NCI-H1048 (cell line): ENCODE results near the gene KRT77.

Experiments
- DNase-seq: peaks from one replicate; lab custom pipeline; 2025; lab: John Stamatoyannopoulos, UW

Gene KRT77

GRCh38 chr12:52656616-52657015 lies 46.7 kb downstream of the KRT77 start:
- DNase-seq: no peak

DNA sequence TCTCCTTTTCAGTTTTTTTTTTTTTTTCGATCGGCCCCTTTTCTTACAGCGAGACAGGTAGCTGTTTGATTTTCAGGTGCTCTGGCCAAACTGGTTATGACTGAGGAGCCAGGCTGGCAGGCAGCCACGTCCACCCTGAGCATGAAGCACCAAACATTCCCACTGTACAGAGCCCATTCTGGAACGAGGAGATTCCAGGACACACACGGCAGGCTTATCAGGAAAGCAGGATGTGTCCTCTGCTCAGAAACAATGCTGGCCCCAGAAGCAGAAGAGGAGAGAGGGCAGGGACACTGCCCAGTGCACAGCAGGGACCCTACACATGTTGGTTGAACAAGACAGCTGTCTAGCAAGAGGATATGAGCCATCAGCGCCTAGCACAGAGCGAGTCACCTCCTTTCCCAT lies 47.6 kb downstream of the KRT77 start:
- no peak for DNase-seq

- no peak for DNase-seq
Measured at GRCh38 chr12:52655251-52655650, 48.1 kb downstream of the KRT77 start.

DNA sequence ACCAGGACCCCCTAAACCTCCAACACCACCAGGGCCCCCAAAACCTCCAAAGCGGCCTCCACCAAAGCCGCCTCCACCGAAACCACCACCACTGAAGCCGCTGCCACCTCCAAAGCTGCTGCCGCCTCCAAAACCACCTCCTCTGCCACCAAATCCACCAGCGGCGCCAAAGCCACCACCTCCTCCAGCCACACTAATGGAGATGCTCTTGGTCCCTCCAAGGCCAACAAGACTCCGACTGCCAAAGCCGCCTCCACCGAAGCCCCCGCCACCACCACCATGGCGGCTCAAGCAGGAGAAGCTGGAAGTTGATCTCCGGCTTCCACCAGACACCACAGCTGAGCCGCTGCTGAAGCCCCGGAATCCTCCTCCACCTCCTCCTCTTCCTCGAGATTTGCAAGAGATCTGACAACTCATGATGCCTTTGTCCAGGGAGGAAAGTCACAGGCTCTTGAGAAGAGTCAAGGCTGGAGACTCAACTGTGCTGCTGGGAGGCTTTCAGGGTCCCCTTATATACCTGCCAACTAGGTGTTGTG lies 51.5 kb downstream of the KRT77 start, which contains the start of gene KRT2:
KRT2 (minus strand) TSS at position 486 of the 536 bp plus-strand sequence; CDS start at position 417, 69 bp downstream.
- no peak for DNase-seq

- DNase-seq: no peak
Measured at GRCh38 chr12:52650520-52651081, 52.7 kb downstream of the KRT77 start.

DNA sequence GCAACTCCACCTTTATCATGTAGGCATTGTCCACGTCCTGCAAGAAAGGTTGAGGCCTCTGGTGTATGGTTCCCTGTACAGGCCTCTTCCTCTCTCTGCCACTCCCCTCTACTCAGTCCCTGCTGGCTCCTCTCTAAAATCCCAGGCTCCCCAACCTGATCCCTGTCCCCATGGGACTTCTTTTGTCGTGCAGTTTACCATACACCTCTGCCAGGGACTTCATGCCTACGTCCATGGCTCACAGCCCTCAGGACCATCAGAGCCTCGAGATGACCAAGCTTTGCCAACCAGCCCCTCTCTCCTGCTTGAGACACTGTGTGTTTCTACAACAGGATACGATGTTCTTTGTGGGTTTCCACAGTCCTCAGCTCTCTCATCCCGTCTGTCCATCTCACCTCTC lies 54.3 kb downstream of the KRT77 start:
- no peak for DNase-seq

DNA sequence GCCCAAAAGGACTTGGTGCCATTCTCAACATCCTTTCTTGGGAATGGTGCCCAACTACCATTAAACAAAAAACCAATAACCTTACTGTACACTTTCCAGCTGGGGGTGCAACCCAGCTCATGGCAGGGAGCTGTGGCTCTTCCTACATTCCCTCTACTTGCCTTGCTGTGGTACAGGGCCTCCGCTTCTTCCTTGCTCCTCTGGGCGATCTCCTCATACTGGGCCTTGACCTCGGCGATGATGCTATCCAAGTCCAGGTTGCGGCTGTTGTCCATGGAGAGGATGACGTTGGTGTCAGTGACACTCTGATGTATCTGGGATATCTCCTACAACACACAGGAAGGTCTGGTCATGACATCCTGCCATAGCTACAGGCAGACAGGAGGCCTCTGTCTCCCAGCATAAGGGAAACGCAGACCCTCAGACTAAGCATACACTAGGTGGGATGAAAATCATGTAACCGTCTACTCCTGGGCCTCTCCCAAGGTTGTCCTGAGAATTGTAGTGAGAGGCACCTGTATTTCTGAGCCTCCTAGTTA lies 55.2 kb downstream of the KRT77 start:
- DNase-seq: no peak

- DNase-seq: no peak
Measured at GRCh38 chr12:52647601-52648000, 55.7 kb downstream of the KRT77 start.

DNA sequence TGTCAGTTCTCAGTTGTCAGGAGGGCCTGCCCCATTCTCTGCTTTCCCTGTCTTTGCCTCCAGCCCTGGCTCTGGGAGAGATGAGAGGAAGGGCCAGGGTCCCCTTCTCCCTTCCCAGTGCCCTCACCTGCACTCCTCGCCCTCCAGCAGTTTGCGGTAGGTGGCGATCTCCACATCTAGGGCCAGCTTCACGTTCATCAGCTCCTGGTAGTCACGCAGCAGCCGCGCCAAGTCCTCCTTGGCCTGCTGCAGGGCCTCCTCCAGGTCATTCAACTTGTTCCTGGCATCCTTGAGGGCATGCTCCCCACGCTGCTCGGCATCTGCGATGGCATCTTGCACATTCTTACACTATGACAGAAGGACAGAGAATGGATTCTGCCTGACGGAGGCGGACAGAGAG lies 56.7 kb downstream of the KRT77 start:
- no peak for DNase-seq

DNA sequence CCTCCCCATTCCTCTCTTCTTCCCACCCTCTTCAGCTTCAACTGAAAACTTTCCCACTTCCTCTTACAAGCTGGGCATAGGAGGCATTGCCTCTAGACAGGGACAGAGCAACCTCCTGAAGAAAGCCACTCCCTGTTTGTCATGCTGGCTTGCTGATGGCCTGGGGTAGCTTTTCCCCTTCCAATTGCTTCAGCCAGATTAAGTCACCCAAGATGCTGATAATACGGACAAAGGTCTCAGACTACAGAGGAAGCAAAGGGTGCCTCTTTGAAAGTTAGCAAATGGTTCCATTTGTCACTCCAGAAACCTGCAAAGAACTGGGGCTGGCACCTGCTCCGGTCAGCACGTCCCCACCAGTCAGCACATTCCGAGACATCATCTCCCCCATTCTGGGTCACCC lies 57.3 kb downstream of the KRT77 start:
- no peak for DNase-seq

DNA sequence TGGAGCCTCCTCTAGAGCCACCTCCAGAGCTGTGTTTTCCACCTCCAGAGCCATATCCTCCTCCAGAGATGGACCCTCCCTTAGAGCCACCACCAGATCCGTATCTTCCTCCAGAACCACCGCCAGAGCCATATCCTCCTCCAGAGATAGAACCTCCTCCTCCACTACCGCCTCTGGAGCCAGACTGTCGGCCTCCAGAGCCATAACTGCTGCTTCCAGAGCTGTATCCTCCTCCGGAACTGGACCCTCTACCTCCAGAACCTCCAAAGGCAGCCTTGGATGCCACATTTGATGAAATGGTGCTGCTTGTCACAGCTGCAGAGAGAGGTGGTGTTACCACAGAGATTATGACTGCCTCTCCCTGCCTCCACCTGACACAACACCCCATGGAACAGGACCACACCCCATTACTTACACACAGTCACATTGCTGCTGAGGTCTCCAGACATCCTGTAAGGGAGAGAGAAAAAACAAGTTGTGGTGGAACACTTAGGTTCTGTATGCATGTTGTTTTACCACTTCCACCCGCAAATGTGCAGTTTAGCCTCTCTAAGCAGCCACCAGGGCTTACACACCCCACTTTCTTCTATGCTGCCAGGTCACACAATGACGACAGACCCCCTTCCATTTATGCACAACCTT lies 58.1 kb downstream of the KRT77 start:
- DNase-seq: no peak

DNA sequence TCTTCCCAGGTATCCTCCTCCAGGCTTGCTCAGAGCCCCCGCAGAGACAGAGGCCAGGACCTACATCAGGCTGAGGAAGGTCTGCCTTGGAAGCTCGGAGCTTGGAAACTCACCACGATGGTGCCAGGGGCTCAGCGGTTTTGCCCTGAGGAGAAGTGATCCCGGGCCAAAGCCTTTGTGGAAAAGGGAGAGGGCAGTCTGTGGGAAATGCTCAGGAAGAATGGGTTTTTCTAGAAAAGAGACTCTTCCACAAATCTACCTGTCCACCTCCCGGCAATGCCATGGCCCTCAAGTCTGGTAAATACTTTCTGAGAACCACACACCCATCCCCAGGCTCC lies 59.3 kb downstream of the KRT77 start:
- DNase-seq: no peak

GRCh38 chr12:52643233-52644077 lies 59.9 kb downstream of the KRT77 start:
- DNase-seq: no peak

DNA sequence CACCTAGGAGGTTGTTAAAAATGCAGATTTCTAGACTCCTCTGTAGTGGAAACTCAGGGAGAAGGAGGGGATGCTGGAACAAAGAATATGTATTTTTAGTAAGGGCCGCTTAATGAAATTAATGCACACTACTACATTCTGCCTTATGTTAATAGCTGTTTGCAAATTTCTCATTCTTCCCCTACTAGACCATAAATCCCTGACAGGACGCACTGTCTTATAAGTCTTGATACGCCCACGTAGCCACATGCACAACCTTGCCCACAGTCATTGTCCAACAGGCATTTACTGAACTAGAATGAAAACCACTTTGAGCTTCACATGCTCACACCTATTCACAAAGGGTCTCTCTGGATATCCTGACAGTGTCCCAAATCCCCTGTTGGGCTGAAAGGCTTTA lies 61.9 kb downstream of the KRT77 start:
- DNase-seq: no peak
